Endothelial cell of umbilical vein (primary cell): ENCODE measurements around the gene SMAD7. TPM values are rescaled to one million over a fixed set of nuclear protein-coding genes. Genes with fewer than 3 reads are reported as not detected.

Experiments
- BruUV-seq: library from RNA; stranded (reverse); fragments of 400-500 nt; replicated peaks from 2 replicates; lab custom pipeline; 2021; lab: Mats Ljungman, UMichigan
- CTCF ChIA-PET: fragments of 300-600, 350-600 bp; sonication (Branson Sonifier 250); formaldehyde crosslinking; loops from one replicate; lab custom pipeline; 2021; ENCODE audit warnings: antibody characterized with exemption, inconsistent platforms; lab: Charles Lee
- POLR2A ChIA-PET: fragments of 300-600, 350-600 bp; sonication (Branson Sonifier 250); formaldehyde crosslinking; loops from one replicate; lab custom pipeline; 2021; ENCODE audit warnings: antibody characterized with exemption, inconsistent platforms; lab: Charles Lee
- DNase-seq: peaks from one replicate; pipeline ENCODE4 v3.0.0-alpha.2; 2011; ENCODE audit warnings: low read depth, low spot score
- FAIRE-seq: peaks from 2 replicates; lab custom pipeline; 2011; peaks lifted over from hg19 to GRCh38; lab: Jason Lieb, UNC
- H2AFZ ChIP-seq: 2 replicates; pipeline ENCODE4 v1.6.0; 2012; ENCODE audit warnings: low read depth, low read length, control low read depth, inconsistent platforms
- H3K27ac ChIP-seq: 2 replicates; pipeline ENCODE4 v1.5.1; 2011; ENCODE audit warnings: low read depth, mild to moderate bottlenecking, control low read depth, low read length, moderate library complexity; ENCODE audit not compliant: insufficient read depth
- H3K27me3 ChIP-seq, 2 experiments: 2 replicates each; pipeline versions ENCODE4 v1.6.0 to v1.6.1; 2011; ENCODE audit warnings: low read length in 2 of 2, mixed read lengths in 1 of 2; ENCODE audit not compliant: control insufficient read depth in 2 of 2, insufficient read depth in 2 of 2
- H3K36me3 ChIP-seq, 2 experiments: 2 replicates in 1 of 2; 3 replicates in 1 of 2; pipeline ENCODE4 v1.5.1; 2011; ENCODE audit warnings: low read length in 2 of 2, mild to moderate bottlenecking in 1 of 2, moderate library complexity in 1 of 2; ENCODE audit not compliant: control insufficient read depth in 2 of 2, insufficient read depth in 2 of 2; ENCODE audit errors: extremely low read depth in 1 of 2
- H3K4me1 ChIP-seq: 3 replicates; pipeline ENCODE4 v1.5.1; 2011; ENCODE audit warnings: mild to moderate bottlenecking, low read length; ENCODE audit not compliant: control insufficient read depth, insufficient read depth; ENCODE audit errors: extremely low read depth
- H3K4me2 ChIP-seq: 2 replicates; pipeline ENCODE4 v1.6.1; 2011; ENCODE audit warnings: low read length, control low read depth, mixed read lengths; ENCODE audit not compliant: insufficient read depth
- H3K4me3 ChIP-seq, 3 experiments: fragments of 200-600 bp in 1 of 3; sonication (generic), shearing (Covaris generic) in 1 of 3; replicated peaks in 1 of 3; 2 replicates each; pipeline ENCODE4 v1.5.1; 2011 to 2016; ENCODE audit warnings: control low read depth in 3 of 3, low read length in 3 of 3, mild to moderate bottlenecking in 2 of 3, inconsistent platforms in 1 of 3, low read depth in 1 of 3, moderate library complexity in 1 of 3; ENCODE audit not compliant: insufficient read depth in 1 of 3
- H3K79me2 ChIP-seq: 2 replicates; pipeline ENCODE4 v1.6.0; 2012; ENCODE audit warnings: low read length, inconsistent platforms; ENCODE audit not compliant: control insufficient read depth, insufficient read depth
- H3K9ac ChIP-seq: replicated peaks from 2 replicates; pipeline ENCODE3; 2011; ENCODE audit warnings: low read length, control low read depth; ENCODE audit not compliant: insufficient read depth; ENCODE audit errors: extremely low read depth
- H3K9me1 ChIP-seq: replicated peaks from 3 replicates; pipeline ENCODE4 v1.6.0; 2011; ENCODE audit warnings: mild to moderate bottlenecking, low read length; ENCODE audit not compliant: control insufficient read depth, insufficient read depth; ENCODE audit errors: extremely low read depth
- H3K9me3 ChIP-seq: replicated peaks from 2 replicates; pipeline ENCODE4 v1.5.1; 2012; ENCODE audit warnings: low read length, inconsistent platforms; ENCODE audit not compliant: control insufficient read depth, insufficient read depth
- H4K20me1 ChIP-seq: replicated peaks from 2 replicates; pipeline ENCODE3; 2011; ENCODE audit warnings: mild to moderate bottlenecking, low read length; ENCODE audit not compliant: control insufficient read depth, insufficient read depth; ENCODE audit errors: extremely low read depth
- CTCF ChIP-seq, 2 donors: IDR thresholded peaks; 1 replicate in 1 of 2; 2 replicates in 1 of 2; pipeline ENCODE4 v1.5.1; 2011; ENCODE audit warnings: low read length in 2 of 2, mild to moderate bottlenecking in 2 of 2, moderate library complexity in 2 of 2, control low read depth in 1 of 2, inconsistent platforms in 1 of 2, low read depth in 1 of 2; ENCODE audit not compliant: insufficient read depth in 1 of 2; ENCODE audit errors: extremely low read depth in 1 of 2
- EZH2 ChIP-seq: IDR thresholded peaks from 2 replicates; pipeline ENCODE4 v1.6.1; 2012; ENCODE audit warnings: borderline replicate concordance, low read depth, mild to moderate bottlenecking, moderate library complexity, low read length, inconsistent platforms; ENCODE audit not compliant: severe bottlenecking
- FOS ChIP-seq: IDR thresholded peaks from 2 replicates; pipeline ENCODE4 v1.6.1; 2011; ENCODE audit warnings: mild to moderate bottlenecking, low read length, moderate library complexity, borderline replicate concordance; ENCODE audit not compliant: insufficient read depth
- GATA2 ChIP-seq: IDR thresholded peaks from 2 replicates; pipeline ENCODE4 v1.7.0; 2011; ENCODE audit warnings: low read depth, mild to moderate bottlenecking, moderate library complexity, mixed read lengths, low read length; ENCODE audit not compliant: insufficient read length, insufficient read depth
- JUN ChIP-seq: IDR thresholded peaks from 2 replicates; pipeline ENCODE4 v1.6.1; 2011; ENCODE audit warnings: borderline replicate concordance, low read depth; ENCODE audit not compliant: insufficient read length, insufficient read depth
- MAX ChIP-seq: IDR thresholded peaks from 2 replicates; pipeline ENCODE4 v1.6.1; 2011; ENCODE audit not compliant: insufficient read depth, insufficient read length
- MYC ChIP-seq: IDR thresholded peaks from one replicate; pipeline ENCODE4 v1.6.1; 2011; ENCODE audit warnings: mild to moderate bottlenecking, low read depth, low read length
- POLR2A ChIP-seq: IDR thresholded peaks from 2 replicates; pipeline ENCODE4 v1.6.1; 2012; ENCODE audit warnings: low read depth, mild to moderate bottlenecking, control low read depth, low read length
- POLR2AphosphoS5 ChIP-seq: IDR thresholded peaks from 2 replicates; pipeline ENCODE4 v1.6.1; 2012; ENCODE audit warnings: low read depth, mild to moderate bottlenecking, control low read depth, low read length, moderate library complexity; ENCODE audit not compliant: insufficient read depth
- dilution Hi-C: fragments of 300-500 bp; cut with MboI; formaldehyde crosslinking; loops from one replicate; pipeline ENCODE4 v1.15.0; 2019; ENCODE audit warnings: low sequenced_read_pairs; ENCODE audit not compliant: extremely low pct_ligation_motif_present
- intact Hi-C: fragments of 100-400 bp; cut with micrococcal nuclease; formaldehyde crosslinking; loops from one replicate; pipeline ENCODE4 v1.10.0; 2022
- polyA plus RNA-seq, 4 experiments: library from polyadenylated mRNA; depleted of rRNA in 3 of 4; stranded (reverse) in 3 of 4; unstranded in 1 of 4; fragments of >200 nt; gene quantifications; 2 replicates each; pipeline versions ENCODE4 v1.2.1 to v1.2.3, GENCODE V29; 2011 to 2012; ENCODE audit warnings: missing spikeins in 1 of 4
- total RNA-seq: library from RNA; stranded (reverse); gene quantifications from 2 replicates; pipeline ENCODE4 v1.2.3, GENCODE V29; 2021

Gene SMAD7
- total and polyA plus RNA-seq, 2 donors (not counting 3 experiments of a cell fraction or from before 2014, with no cell fraction given): 3.6 to 8.0 TPM

GRCh38 chr18:48915626-48916425 lies 34.9 kb downstream of the SMAD7 start:
- H3K27ac ChIP-seq: no peak overlapping the region
- TF ChIP-seq MYC: no peak
- TF ChIP-seq GATA2: no peak
- TF ChIP-seq CTCF (IDR thresholded peaks at IDR 0.05; ENCODE audit: extremely low read depth in 1 of 2, insufficient read depth in 1 of 2, low read depth in 1 of 2, low read length in 2 of 2): no peak
- TF ChIP-seq JUN: no peak
- TF ChIP-seq EZH2: no peak
- TF ChIP-seq POLR2A: no peak
- no peak for TF ChIP-seq MAX
- TF ChIP-seq POLR2AphosphoS5: no peak
- no peak for TF ChIP-seq FOS
- no peak for FAIRE-seq
- no peak overlapping the region for H3K4me2 ChIP-seq
- no TSS peak for BruUV-seq
- H4K20me1 ChIP-seq: no peaks in the 10 kb centered on the region
- no peak for DNase-seq
- H3K9me3 ChIP-seq: no peaks in the 10 kb centered on the region
- no peaks in the 10 kb centered on the region for H3K79me2 ChIP-seq
- no peak overlapping the region for H3K4me3 ChIP-seq
- H3K9ac ChIP-seq: no peak overlapping the region
- H3K36me3 ChIP-seq: peaks cover 0 to 4% of the 10 kb centered on the region in 2 experiments
- ChIA-PET POLR2A (no interaction called here), CTCF (interaction anchor here (1.2 to 1.6 kb wide), 3 partner anchors 9 to 139 kb away, joined by 3 to 6 read pairs (median 4); no protein-coding TSS in a partner anchor)
- dilution Hi-C loops: no loop called here
- no peaks in the 10 kb centered on the region for H3K9me1 ChIP-seq
- no peaks in the 10 kb centered on the region for H3K4me1 ChIP-seq
- intact Hi-C loops: no loop called here
- no peaks in the 10 kb centered on the region for H3K27me3 ChIP-seq
- no peak overlapping the region for H2AFZ ChIP-seq
